ENCODE data around the gene MAP2K1.

- TF ChIP-seq CTCF (IDR thresholded peaks at IDR 0.05; ENCODE audit: low read length), result no peak
- TF ChIP-seq EZH2 (optimal IDR thresholded peaks at IDR 0.05; ENCODE audit: low read depth, low read length), result no peak
- no peak for TF ChIP-seq EZH2phosphoT487 (IDR thresholded peaks at IDR 0.05; ENCODE audit: low read length)
These were observed 35.6 kb downstream of the MAP2K1 start for GRCh38 chr15:66422347-66422746.
